Renal cortex interstitium (tissue), 11 donors: ENCODE measurements around the gene KIZ. TPM values are rescaled to one million over a fixed set of nuclear protein-coding genes. Genes with fewer than 3 reads are reported as not detected.

ENCODE experiments used
- DNase-seq, 11 donors: peaks; one replicate each; pipeline ENCODE4 v3.0.0-alpha.2; 2013; ENCODE audit warnings: low read depth in 9 of 11, low spot score in 4 of 11; ENCODE audit errors: extremely low read depth in 1 of 11
- polyA plus RNA-seq, 3 donors: library from polyadenylated mRNA; unstranded; fragments of 120-200 nt; gene quantifications; one replicate each; pipeline ENCODE4 v1.2.1, GENCODE V29; 2013; ENCODE audit not compliant: insufficient read length in 3 of 3

KIZ gene
- polyA plus RNA-seq, 3 donors = 31.3 to 42.8 (median 38.9) TPM

DNA sequence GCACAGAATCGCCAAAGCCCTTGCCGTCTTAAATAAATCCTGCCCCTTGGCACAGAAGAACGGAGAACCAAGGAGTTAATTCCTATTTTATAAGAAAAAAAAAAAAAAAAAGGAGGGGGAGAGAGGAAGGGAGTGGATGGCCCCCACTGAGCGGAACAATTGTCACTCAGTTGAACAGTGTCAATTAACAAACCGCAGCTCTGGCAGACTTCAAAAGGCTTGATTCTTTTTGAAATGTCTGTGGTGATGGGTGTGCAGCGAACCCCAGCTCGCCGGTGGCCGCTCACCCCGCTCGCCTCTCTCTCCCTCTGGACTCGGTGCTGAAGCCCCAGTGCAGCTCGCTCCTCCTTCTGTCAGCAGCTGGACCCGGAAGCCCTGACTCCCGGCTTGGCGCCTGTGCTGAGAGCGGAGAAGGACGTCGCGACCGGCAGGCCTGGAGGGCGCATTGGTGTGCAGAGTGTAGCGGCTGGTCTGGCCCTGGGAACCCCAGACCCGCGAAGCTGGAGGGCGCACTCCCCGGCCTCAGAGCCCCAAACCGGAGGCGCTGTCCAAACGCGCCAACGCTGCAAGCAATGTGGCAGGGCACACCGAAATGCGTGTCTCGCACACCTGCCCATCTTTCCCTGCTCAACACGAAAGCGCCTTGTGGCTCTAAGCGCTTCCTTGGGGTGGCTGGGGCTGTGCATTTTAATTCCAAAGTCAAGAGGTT is 23.1 kb upstream of the KIZ start:
- DNase-seq = no peak

DNA sequence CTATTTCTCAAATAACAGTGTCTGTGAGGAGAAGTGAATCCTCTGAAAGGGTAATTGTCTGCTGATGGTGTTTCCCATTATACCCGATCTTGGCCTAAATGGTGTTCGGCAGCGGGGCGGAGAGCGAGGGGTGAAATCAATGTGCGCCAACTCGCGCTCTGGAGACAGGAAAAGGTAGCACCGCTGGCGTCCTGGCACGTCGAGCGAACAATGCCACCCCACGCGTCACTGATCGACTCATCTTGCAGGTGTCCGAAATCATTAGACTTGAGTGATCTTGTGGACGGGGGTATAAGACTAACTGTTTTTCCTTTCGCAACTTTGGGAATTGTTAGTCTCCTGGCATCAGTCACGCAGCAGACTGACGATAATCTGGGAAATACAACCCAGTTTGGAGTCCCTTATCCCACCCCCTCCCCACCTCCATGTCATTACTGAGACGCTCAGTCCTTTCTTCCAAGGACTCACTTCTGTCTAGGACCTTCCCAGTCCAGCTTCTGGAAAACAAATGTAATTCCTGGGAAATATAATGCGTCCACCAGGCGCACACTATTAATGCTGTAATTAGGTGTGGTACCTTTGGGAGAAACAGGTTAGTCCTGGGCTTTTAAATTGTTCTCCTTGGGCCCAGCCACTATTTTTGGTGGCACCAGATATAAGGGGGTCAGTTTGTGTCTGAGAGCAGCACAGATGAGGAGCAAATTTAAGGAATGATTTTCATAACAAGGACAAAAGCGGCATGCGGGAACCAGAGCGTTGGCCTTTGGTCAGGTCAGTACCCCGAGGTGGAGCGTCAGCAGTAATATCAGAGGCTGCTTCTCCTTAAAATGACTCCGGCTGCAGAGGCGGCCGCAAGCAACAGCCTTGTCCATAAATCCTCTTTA is 22.1 kb upstream of the KIZ start:
- no peak for DNase-seq

DNA sequence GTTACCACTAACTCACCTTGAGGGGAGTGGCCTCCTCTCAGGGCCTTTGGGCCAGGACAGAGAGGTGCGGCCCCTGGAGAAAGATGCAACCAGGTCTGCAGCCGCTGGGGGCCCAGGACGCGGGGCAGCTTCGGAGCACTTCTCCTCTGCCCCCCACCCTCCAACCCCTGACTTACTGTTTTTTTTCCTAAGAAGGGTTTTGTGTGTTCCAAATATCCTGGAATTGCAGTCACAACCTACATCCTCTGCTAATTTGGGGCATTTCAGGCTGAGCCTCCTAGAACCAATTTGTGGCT is 21.5 kb upstream of the KIZ start:
- DNase-seq = no peak

DNA sequence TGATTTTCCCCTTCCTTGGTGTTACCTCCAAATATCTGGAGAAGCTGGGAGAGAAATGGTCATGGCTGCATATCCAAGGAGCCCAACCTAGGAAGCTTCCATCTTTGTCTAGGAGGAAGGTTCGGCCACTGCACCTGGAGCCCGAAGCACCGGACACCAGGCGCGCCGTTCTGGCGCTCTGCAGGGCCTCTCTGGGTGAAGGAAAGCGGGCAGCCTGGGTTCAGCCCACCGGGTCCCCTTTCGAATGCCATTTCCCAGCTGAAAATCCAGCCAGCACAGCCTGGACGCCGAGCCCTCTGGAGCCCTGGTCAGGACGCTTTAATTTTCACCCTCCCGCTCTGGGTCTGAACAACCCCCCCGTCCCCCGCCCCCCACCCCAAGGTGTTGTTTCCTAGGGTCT is 21.0 kb upstream of the KIZ start:
- no peak for DNase-seq

DNA sequence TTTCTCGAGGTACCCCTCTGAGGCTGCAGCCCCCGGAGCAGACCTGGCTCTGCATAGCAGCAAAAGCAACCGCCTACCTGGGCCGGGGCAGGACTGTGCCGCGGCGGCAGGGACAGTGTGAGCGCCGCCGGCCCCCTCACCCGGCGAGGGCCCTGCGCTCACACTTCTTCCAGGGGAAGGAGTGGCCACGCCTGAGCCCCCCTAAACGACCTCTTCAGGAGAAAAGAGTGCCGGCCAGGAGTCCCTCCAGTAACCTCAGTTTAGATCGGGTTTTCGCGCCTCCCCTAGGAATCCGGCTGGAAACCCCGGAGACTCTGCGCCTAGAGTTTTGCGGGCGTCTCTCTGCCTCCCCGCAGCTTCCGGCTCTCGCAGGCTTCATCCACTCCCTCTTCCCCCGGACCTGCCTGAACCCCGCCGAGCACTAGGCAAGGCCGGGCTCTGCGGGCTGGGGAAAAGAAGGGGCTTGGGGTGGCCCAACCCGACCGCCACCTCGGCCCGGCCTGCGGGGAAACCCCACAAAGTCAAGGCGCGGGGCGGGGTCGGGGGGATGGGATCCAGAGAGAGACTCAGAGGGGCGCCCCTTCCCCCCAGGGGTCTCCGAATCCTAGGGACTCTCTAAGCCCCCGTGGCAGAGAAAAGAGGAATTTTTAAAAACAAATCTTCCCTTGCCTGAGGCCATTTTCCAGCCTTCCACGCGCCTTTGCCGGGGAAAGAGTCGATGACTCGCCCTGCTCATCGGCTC is 20.3 kb upstream of the KIZ start:
- no peak for DNase-seq

DNA sequence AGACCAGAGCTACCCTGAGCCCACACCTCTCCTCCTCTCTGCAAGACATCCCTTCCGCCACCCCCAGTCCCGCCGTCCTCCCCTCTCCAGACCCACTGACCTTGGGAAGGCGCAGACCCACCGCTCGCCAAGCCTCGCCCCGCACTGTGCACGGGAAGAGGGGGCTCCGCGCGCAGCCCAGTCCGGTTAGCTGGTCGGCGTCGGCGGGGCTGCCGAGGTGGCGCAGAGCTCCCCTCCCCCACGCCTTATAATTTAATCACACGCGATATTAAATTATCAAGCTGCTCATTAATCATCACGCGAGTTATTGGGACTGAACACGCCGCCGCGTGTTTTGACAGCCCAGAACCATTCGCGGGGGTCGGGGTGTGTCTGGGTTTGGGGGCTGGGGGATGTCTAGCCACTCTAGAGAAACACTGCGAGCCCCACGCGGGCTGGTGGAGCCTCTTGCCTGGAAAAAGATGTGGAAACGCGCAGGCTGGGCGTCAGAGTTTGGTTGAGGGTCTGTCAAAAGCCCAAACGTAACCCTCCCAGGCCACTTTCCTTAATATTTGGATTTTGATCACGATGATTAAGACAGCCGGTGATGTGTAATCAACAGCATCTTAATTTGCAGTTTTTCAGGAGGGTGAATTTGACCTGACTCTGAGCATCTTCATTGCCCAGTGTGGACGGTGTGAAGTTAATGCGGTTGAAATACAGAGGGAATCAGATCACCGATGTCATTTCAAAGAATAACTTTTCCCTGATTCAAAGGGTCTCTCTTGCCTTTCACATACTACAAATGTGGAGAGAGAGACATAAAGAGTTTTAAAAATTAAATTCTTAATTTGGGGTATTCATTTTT is 19.5 kb upstream of the KIZ start, which contains the start of gene LINC00237:
TSS of gene LINC00237 (minus strand) at position 188 of the 847 bp plus-strand sequence.
- no peak for DNase-seq

DNA sequence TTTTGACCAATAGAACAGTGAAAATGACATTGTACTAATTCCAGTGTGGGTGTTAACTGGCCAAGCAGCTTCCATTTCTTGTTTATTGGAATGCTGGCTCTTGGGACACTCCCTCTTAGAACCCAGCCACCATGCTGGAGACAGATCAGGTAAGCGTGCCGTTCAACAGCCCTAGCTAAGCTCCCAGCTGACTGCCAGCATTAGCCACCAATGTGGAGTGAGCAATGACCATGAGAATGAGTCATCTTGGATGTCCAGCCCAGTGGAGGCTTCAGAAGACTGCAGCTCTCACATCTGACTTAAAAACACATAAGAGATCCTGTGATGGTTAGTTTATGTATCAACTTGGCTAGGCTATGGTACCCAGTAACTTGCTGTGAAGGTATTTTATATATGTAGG is 16.7 kb upstream of the KIZ start:
- DNase-seq = no peak

DNA sequence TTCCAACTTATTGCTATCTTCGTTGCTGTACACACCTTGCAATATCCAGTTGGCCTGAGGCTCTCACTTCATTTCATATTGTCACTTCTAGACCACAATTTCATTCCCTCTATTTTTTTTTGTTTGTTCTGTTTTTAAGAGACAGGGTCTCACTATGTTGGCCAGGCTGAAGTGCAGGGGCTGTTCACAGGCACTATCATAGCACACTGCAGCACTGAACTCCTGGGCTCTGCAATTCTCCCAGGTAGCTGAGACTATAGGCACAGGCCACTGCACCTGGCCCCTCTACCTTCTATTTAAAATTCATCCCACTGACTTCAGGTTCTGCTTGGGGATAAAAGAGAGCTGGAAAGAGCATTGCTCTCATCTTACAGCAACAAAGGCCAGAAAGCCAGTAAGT is 15.1 kb upstream of the KIZ start:
- DNase-seq = no peak

DNA sequence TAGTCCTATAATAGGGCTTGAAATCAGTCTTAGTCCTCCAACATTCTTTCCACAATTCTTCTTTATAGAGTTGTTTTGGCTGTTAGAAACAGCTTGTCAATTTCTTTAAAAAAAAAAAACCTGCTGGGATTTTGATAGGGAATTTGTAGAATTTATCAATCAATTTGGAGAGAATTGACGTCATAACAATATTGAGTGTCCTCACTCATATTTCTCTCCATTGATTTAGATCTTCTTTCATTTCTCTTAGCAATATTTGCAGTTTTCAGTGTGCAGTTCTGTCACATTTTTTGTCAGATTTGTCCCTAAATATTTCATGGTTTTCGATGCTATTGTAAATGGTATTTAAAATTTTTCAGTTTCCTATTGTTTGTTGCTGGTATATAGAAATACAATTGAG is 14.5 kb upstream of the KIZ start:
- DNase-seq = no peak

DNA sequence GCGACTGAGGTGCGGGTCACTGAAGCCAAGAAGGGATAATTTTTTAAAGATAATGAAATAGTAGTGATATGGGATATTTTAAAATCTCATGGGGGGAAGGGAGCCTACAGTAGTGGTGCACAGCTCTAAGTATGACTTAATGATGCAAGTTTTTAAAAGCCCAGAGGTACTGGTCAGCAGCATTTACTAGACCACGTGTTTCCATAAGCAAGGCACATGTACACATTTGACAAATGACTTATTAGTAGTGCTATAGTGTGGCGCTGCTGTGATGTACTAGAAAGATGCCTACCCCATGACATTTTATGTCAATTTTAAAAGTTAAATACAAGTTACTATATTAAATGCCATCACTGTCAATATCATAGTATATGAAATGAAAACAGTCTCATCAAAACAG is 12.2 kb upstream of the KIZ start:
- DNase-seq = no peak

DNA sequence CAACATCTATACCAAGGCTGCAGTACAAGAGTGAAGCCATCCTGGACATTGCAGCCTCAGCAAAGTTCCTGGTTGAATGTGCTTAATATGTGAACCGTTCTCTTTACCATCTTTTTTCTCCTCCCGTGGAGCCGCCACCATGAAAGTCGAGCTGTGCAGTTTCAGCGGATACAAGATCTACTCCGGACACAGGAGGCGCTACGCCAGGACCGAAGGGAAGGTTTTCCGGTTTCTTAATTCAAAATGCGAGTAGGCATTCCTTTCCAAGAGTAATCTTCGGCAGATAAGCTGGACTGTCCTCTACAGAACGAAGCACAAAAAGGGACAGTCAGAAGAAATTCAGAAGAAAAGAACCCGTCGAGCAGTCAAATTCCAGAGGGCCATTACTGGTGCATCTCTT is 11.3 kb upstream of the KIZ start:
- no peak for DNase-seq

DNA sequence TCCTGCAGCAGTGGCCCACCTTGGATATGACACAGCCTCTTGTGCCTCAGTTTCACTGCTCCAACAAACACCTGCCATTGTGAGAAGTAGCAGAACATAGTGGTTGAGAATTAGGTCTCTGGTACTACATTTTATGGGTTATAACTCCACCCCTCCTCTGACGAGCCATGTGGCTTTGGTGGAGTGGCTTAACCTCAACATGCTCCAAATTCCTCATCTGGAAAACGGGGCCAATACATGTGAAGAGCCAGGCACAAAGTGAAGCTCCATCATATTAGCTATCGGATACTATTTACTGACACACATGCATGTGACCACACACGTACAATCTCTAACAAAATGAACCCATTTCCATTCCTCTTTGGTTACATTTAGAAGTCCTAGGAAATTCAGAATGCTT is 8.4 kb upstream of the KIZ start:
- DNase-seq = no peak

DNA sequence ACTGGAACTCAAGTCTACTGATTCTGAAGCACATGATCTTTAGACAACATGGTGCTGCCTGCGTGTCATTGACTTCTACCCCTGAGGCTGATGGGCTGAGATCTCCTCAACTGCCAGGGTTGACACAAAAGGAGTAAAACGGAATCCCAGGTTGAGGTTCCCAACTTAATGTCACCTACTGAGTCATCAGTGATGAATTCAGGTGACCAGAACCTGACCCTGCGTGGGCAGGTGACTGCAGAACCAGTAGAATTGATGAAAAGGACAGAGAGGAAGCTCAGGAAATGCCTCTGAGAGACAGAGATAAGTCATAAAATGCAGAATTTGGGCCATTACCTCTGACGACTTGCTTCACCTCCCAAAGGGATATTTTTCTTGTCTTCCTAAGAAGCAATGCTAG is 7.7 kb upstream of the KIZ start:
- no peak for DNase-seq

DNA sequence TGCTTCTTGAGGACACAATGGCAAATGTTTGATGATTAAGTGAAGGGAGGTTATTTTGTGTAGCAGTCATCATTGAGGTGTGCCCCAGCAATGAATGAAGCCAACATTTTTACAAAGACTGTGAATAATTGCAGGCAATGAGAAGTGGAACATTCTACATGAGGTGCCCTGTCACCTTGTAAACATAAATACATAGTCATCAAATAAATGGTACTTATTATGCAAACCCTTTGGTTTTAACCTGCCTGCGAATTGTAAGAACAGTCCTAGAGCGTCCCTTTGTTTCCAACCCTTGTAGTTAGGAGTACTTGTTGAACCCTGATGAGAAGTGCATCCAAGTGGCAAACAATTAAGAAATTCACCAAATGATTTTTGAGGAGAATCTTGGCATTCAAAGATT is 7.1 kb upstream of the KIZ start:
- no peak for DNase-seq

DNA sequence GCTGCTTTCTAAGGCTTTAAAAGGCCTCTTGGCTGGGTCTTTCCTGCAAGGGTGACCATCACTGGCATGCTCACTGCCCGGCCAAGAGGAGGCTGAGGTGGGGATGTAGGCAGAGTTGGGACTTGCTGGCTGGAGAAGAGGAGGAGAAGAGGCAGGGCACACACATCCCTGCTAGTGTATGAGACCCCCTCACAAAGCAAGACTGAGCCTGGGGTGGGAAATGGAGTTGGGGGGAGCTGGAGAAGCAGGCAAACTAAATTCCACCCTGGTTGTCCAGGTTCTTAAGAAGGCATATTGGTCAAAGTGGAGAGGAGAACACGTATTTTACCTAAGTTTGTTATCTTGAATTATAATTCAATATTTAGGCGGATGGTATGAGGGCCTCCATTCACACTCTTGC is 1.7 kb upstream of the KIZ start:
- DNase-seq = no peak

DNA sequence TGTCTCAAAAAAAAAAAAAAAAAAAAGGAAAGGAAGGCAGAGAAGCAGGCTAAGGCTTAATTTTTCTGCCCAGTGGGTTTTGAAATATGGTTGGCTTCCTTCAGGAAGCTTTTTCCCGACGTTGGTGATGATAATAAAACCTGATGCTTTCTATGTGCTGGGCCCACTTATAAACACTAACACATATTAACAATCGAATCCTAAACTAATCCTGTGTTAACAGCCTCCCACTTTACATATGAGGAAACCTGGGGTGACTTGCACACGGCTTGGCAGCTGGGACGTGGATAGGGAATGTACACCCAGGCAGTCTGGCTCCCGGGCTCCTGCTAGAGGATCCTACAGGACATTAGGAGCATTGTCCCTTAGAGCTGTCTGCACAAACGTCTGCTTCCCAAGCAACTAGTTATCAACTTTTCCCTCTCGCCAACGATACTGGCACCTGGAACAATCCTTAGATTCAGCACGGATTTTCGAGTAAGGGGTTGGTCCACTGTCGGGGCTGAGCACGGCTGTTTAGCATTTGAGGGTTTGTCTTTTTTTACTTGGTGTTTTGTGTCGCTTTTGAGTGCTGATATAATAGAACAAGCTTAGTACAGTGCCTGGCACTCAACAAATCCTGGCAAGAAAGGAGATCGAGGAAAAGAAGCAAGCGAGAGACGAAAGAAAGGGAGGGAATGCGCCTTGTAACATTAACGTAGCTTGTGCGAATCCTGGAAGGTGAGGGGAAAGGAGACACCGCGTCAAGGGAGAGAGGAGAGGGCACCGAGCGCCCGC is 622 bp upstream of the KIZ start:
- DNase-seq = peak in 1 of 11 donors; percentile 84

DNA sequence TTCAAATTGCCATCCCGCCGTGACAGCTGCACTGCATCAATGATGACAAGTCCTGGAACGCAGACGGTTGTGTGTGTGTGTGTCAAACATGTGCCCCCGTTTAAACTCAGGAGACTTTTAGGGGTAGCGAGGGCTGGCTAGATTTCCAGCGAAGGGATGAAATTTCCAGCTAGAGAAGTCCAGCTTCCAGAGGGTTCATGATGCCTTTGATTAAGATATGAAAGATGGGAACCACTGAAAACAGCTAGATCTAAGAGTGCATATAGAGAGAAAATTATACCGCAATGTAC is 644 bp downstream of the KIZ start:
- DNase-seq = peak in 3 of 11 donors; percentile 40 to 53 (median 43)

DNA sequence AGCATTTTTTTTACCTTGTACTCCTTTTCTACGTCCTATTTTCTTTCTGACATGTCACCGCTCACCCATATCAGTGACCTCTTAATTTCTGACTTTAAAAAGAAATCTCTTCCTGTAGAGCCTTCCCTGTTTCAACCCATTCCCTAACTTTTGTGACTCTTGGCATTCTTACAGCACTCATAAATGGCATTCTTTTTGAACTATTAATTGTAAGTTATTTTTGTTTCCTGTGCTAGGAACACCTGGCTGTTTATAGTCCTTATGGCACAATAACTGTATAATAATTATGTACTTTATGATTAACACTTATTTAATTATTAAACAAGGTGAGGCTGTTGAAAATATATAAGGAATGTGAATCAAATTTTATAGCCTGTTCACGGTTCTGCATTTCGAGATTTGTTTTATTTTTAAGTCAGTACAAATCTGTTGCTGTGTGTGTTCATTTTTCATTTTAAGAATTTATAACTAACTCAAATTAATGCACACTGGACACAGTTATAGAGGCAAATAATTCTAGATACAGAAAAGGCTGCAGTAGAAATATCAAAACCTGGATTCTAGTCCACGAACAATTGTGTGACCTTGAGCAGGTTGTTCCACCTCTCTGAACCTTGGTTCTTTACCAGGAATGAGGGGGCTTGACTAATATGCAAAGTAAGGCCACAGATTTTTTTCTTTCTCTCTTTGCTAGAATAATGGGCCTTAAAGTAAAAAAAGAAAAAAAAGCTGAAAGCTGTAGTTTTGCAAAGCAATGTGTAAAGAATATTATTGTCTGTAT is 1.5 kb downstream of the KIZ start:
- no peak for DNase-seq
